HG03135 (cell line): ENCODE data around the gene NHSL2.
"Not testable (repeated sequence)": the region's sequence is repeated elsewhere in the genome, so short reads cannot be mapped to it uniquely, and the experiment has no call there.

ENCODE experiments used
- ATAC-seq: cut with Tn5 transposase; IDR thresholded peaks from one replicate; pipeline ENCODE4 v1.9.1; 2021; ENCODE audit warnings: mild to moderate bottlenecking, moderate library complexity; ENCODE audit not compliant: unreplicated experiment

The NHSL2 gene

GRCh38 chrX:72038868-72039267 lies 128.2 kb downstream of the NHSL2 start:
- ATAC-seq, result no peak

GRCh38 chrX:72040506-72040905 lies 129.9 kb downstream of the NHSL2 start:
- ATAC-seq, result no peak

GRCh38 chrX:72041176-72041575 lies 130.5 kb downstream of the NHSL2 start:
- no peak for ATAC-seq

DNA sequence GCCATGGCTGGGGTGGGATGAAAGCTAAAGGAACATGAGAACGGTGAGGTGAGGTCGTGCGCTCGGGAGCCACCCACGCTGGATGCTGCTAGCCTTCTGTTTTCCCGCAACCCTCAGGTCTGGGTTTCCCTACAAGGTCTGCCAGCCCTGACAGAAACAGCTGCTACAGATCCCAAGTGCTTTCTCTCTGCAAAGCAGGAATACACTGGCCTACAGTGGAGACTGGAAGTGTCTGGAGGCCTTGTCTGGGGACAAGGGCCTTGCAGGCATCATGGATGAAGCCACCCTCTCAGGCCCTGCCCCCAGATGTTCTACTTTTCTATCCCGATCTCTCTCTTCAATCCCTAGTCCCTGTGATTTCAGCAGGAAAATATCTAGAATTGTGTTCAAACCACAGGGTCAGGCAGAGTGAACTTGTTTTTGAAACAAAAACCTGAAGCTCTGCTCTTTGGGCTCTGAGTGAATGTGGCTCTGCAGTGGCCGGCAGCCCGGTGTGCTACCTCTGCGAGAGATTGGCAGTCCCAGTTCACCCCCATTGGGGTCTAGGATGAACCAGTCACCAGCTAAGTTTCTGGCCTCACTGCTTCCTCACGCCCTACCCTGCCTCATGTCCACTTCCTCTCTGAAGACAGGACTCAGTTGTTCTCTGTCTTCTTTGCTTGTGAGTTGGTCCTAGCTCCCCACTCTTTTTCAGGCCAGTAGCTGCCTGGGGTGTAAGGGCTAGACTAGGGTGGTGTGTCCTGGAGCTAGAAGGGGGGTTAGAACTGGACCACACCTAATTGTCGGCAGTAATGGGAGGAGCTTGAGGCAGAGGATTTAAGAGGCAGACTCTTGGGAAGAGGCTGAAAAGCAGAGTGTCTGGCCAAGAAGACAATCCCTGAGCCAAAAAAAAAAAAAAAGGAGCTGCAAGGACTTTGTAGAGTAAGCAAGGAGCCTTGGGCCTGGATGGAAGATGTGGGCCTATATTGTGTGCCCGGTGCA lies 131.5 kb downstream of the NHSL2 start:
- no peak for ATAC-seq

- no peak for ATAC-seq
Measured at GRCh38 chrX:72042852-72043248, 132.2 kb downstream of the NHSL2 start.

- no peak for ATAC-seq
Measured at GRCh38 chrX:72043636-72044035, 133.0 kb downstream of the NHSL2 start.

DNA sequence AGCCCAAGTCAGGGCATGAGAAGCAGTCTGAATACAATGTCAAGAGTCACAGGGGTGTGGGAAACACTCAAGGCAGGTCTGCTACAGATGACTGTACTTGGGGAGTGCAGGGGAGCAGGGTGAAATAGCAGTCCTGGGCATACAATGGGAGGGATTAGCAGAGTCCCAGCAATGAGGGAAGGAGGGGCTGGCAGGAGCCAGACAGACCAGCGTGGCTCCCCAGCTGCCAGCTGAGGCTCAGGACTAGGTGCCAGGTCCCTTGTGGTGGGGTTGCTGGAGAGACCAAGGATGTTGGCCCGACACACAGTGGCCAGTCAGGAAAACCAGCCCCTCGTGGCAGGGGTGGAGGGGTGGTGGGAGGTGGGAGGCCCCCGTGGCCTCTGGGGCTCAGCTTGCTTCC lies 134.5 kb downstream of the NHSL2 start:
- ATAC-seq, result no peak

DNA sequence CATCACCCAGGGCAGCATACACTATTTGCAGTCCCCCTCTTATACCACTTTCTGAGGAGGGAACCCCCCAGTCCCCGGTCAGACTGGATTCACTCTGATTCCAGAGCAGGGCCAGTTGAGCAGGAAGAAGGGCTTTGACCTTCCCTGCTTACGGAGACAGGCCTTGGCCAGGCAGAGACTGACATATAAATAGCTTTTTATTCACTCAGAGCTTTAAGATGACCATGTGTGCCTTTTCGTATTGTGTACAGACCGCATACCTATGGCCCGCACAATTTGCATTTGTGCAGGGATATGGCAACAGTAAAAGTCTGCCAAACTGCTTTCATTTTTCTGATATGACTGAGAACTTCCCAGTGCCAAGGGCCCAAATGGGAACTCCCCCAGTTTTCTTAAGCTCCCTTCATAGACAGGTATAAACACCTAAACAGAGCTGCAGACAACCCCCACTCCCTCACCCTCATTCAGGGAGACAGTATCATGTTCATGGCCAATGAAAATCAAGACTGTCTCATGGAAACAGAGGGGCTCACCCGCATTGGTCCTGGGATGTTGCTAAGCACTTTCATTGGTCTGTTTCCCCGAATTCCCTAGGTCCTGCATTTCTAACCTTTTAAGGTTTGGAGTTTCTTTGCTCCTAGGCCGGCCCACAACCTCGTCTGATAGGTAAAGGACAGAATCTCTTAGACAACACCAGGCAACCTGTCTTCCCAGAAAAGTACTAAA lies 135.1 kb downstream of the NHSL2 start:
- ATAC-seq, result no peak

GRCh38 chrX:72046447-72046846 lies 135.8 kb downstream of the NHSL2 start:
- ATAC-seq, result no peak

DNA sequence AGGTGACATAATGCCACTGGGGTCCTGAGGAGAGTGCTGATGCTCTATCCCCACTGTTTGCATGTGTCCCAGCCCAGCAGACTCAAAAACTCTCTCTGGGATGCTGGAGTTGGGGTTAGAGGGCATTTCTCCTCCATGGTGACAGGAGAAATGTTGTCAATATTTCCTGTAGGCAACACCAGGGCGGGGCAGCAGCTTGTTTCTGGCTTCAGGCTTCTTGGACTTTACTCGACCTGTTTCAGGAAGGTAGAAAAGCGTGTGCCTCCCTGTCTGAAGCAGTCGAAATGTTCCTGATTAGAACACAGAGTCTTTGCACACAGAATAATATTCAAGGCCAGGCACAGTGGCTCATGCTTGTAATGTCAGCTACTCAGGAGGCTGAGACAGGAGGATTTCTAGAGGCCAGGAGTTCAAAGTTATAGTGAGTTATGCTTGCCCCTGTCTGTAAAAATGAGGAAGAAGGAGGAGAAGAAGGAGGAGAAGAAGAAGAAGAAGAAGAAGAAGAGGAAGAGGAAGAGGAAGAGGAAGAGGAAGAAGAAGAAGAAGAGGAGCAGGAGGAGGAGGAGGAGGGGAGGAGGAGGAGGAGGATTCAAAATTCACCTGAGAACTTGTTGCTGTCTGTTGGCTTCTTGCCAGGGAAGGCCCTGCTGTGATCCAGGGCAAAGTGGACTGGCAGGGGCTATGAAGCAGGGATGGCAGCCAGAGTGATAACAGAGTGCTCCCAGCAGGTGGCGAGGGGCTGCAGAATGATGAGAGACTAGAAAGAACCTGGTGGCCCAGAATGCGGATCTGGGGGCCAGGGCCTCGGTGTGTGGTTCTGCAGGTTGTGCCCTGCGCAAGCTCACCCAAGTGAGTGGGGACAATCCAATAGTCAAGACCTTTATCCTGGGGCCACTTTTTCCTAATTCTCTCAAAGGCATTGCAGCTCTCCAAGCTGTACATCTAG lies 138.1 kb downstream of the NHSL2 start:
- no peak for ATAC-seq

DNA sequence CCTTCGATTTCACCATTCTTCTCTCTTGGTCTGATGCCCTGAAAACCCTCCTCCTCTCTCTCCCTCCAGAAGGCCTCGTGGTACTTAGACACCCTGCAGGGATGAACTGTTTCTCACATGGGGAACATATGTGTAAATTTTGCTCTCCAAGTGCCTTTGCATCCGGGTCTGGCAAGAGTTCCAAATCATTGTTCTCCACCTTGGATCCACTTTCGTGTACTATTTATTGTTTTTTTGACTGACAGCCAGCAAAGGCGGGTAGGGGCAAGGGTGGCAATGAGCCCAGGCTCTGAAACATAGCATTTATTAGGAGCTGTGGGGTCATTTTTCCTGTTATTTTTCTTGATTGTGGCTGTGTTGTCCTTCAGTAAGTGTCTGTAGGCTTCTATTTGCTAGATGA lies 139.4 kb downstream of the NHSL2 start:
- no peak for ATAC-seq

DNA sequence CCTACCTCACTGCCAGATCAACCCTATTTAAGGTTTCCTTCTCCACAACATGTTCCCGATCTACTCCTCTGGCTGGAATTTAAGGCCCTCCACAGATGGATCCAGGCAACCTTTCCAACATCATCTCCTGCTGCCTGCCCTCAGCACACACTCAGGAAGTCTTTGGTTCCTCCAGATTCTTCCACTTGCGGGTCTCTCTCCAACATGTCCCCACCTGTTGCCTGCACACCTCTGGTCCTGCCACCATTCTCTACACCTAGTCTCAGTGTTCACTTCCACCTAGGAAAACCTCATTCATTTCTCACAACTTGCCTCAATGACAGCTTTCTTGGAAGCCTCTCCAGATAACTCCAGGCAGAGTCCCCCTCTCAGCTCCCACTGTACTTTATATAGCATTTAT lies 140.9 kb downstream of the NHSL2 start:
- ATAC-seq, result no peak

DNA sequence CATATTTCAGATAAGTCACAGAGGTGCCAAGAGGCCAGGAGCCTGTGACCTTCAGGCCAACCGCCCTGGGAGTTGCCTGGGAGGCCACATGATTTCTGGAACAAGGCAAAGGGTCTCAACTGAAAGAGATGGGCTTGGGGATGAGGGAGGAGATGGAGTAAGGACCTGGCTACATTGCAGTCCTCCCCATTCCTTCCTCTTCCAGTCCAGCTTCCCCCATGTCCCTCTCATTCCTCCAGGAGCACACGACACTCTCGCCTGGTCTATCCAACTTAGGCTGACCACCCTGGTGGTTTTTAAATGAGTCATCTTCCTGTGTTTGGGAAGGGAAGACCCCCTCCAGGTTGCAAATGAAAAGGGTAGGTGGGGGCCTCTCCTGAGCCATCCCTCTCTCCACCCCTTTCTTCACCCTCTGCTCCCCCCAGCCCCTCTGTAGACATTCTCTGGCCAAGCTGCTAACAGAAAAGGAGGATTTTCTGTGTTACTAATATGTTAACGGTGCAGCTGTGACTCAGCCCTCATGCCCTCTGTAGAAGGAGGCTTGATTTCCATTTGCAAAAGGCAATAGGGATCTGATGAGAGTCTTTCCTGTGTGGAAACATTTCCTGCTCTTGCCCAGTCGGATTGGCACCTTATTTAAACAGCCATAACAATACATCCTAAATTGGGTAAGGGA lies 141.9 kb downstream of the NHSL2 start:
- ATAC-seq, result no peak

DNA sequence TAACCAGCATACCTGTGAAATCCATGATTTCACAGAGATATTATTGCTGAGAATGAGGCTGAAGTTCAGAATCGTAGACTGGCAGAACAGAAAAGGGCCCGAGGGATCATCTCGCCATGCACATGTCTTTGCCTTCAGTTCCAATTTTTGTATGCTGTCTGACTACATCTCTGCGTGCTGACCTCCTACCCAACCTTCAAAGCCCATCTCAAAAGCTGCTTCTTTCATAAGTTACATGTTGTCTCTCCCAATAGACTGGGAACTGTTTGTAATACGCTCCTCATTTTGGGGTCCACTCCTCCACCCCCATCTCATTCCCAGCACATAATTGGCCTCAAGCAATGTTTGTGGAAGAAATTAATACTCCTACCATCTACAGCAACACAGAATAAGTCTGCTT lies 142.9 kb downstream of the NHSL2 start:
- no peak for ATAC-seq

DNA sequence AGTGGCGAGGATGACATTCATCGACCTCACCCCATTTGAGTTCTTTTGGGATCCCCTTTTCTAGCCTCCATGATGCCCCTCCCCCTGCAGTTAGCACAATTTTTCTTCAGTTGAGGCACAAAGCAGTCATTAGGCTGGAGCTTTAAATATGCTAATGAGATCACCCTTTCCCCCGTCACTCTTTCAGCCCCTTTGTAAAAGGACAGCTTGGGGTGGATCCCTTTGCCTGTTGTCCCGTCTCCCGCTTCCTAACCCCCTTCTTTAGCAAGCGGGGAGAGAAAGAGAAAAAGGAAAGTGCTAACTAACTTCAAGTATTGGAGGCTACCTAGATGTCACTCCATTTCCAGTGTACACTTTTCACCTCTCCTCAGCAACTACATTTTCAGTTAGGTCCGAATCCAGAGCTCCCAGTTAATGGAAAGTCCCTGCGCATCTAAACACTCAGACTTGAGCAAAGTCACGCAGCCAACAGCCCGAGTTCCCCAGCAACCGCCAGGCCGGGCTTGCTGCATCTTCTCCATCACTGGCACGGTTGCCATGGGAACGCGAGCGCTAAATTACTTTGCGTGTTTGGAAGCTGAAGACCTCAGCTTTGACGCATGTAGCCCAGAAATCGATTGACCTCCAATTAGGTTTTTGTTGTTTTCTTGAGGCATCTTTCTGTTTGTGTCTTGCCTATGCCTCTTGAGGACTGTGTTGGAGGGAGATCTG lies 144.3 kb downstream of the NHSL2 start:
- no peak for ATAC-seq

- no peak for ATAC-seq
Measured at GRCh38 chrX:72057331-72057730, 146.7 kb downstream of the NHSL2 start.

DNA sequence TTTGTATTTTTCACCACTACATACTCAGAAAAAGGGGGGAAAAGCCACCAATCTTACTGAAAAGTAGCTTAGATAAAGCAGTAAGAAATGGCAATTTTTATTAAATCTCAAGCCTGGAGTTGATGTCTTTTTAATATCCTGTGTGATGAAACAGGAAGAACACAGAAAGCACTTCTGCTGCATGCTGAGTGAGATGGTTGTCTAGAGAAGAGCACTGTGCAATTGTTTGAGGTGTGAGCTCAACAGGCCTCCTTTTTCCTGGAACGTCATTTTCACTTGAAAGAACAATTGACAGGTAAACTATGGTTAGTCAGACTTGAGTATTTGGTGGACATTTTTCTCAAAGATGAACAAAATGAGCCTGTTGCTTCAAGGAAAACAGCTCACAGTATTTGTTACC lies 147.2 kb downstream of the NHSL2 start:
- no peak for ATAC-seq

DNA sequence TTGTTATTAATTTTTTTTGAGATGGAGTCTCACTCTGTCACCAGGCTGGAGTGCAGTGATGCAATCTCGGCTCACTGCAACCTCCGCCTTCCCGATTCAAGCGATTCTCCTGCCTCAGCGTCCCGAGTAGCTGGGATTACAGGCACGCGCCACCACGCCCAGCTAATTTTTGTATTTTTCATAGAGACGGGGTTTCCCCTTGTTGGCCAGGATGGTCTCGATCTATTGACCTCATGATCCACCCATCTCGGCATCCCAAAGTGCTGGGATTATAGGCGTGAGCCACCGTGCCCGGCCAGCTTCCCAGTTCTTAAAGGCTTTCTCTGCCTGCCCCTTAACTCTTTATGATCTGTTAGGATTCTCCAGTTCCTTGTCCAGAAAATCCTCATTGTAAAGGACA lies 147.7 kb downstream of the NHSL2 start:
- ATAC-seq, result not testable (repeated sequence)

GRCh38 chrX:72060196-72060920 lies 149.7 kb downstream of the NHSL2 start:
- no peak for ATAC-seq
